ENCODE measurements around the gene DDX41. TPM values are rescaled to one million over a fixed set of nuclear protein-coding genes. Genes with fewer than 3 reads are reported as not detected.

The DDX41 gene
- total RNA-seq: 92.6 TPM

GRCh38 chr5:177516601-177517568, at the start of gene DDX41:
TSS of gene DDX41 (minus strand) at chr5:177516961. CDS start at chr5:177516945, 16 bp downstream.

GRCh38 chr5:177554474-177555111, 37.8 kb upstream of the DDX41 start, which contains the start of gene FAM193B:
TSS of gene FAM193B (minus strand) at chr5:177554563. CDS start at chr5:177554458, 105 bp downstream.

GRCh38 chr5:177509381-177509951, 7.3 kb downstream of the DDX41 start, which contains the start of gene DOK3:
TSS of gene DOK3 (minus strand) at chr5:177509826. CDS start at chr5:177509540, 286 bp downstream.

GRCh38 chr5:177497292-177498012, 19.3 kb downstream of the DDX41 start, which contains the start of gene PDLIM7:
TSS of gene PDLIM7 (minus strand) at chr5:177497604. CDS start at chr5:177496512, 1,092 bp downstream.

GRCh38 chr5:177473443-177474001, 43.2 kb downstream of the DDX41 start, which contains the start of gene DBN1:
TSS of gene DBN1 (minus strand) at chr5:177473634. CDS start at chr5:177473521, 113 bp downstream.

Other genes starting within 250 kb of the DDX41 start
- 13.8 TPM for gene RAB24, start 213.2 kb downstream of the DDX41 start, total RNA-seq
- 29.7 TPM for gene PRELID1, start 213.2 kb downstream of the DDX41 start, total RNA-seq
- gene MXD3, start 205.1 kb downstream of the DDX41 start, total RNA-seq: 10.3 TPM
- 93.0 TPM for gene LMAN2, start 165.3 kb downstream of the DDX41 start, total RNA-seq
- 5.0 TPM for gene RGS14, start 159.0 kb downstream of the DDX41 start, total RNA-seq
- not detected for gene SLC34A1, start 132.5 kb downstream of the DDX41 start, total RNA-seq
- 1.6 TPM for gene PFN3, start 116.3 kb downstream of the DDX41 start, total RNA-seq
- gene F12, start 107.4 kb downstream of the DDX41 start, total RNA-seq: 3.4 TPM
- gene GRK6, start 90.3 kb downstream of the DDX41 start, total RNA-seq: 24.1 TPM
- 11.9 TPM for gene PRR7, start 70.1 kb downstream of the DDX41 start, total RNA-seq
- 224 TPM for gene DBN1, start 43.3 kb downstream of the DDX41 start, total RNA-seq
- gene PDLIM7, start 19.4 kb downstream of the DDX41 start, total RNA-seq: 9.1 TPM
- 9.1 TPM for gene DOK3, start 7.1 kb downstream of the DDX41 start, total RNA-seq
- gene FAM193B, start 37.6 kb upstream of the DDX41 start, total RNA-seq: 60.4 TPM
- gene TMED9, start 75.2 kb upstream of the DDX41 start, total RNA-seq: 24.4 TPM
- 20.7 TPM for gene B4GALT7, start 83.2 kb upstream of the DDX41 start, total RNA-seq